Brain microvascular endothelial cell (primary cell): ENCODE results near the gene CHD9.
"Not testable (repeated sequence)": the region's sequence is repeated elsewhere in the genome, so short reads cannot be mapped to it uniquely, and the experiment has no call there.

Source experiments
- DNase-seq: peaks from one replicate; pipeline ENCODE4 v3.0.0-alpha.2; 2020
- H3K27ac ChIP-seq: fragments of 250-450 bp; sonication (Bioruptor Pico); 2 replicates; pipeline ENCODE4 v1.5.1; 2020; ENCODE audit warnings: mild to moderate bottlenecking, moderate library complexity
- H3K27me3 ChIP-seq: fragments of 250-450 bp; sonication (Bioruptor Pico); replicated peaks from 2 replicates; pipeline ENCODE4 v1.5.1; 2020; ENCODE audit warnings: mild to moderate bottlenecking
- H3K36me3 ChIP-seq: fragments of 250-450 bp; sonication (Bioruptor Pico); replicated peaks from 2 replicates; pipeline ENCODE4 v1.5.1; 2020; ENCODE audit warnings: mild to moderate bottlenecking
- H3K4me3 ChIP-seq: 2 replicates; pipeline ENCODE4 v1.5.1; 2011; ENCODE audit warnings: low read depth, mild to moderate bottlenecking, control low read depth, low read length, moderate library complexity
- CTCF ChIP-seq: IDR thresholded peaks from 2 replicates; pipeline ENCODE4 v1.5.1; 2011; ENCODE audit warnings: low read depth, mild to moderate bottlenecking, moderate library complexity, low read length, control low read depth, inconsistent platforms; ENCODE audit errors: missing control alignments
- in situ Hi-C: cut with HindIII; loops from 2 replicates; pipeline ENCODE4 v1.10.0; 2017; ENCODE audit warnings: low sequenced_read_pairs, low pct_ligation_motif_present

CHD9 gene

DNA sequence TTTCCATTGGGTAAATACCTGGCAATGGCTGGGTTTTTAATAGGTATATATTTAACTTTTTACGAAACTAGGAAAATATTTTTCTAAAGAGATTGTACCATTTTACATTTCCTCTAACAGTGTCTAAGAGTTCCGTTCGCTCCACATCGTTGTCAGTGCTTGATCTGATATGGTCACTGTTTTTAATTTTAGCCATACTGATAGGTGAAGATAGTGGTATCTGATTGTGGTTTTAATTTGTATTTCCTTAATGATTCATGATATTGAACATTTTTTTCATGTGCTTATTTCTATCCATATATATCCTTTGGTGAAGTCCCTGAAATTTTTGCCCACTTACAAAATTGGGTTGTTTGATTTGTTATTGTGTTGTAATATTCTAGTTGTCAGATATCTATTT, 117.7 kb downstream of the CHD9 start:
- TF ChIP-seq CTCF = no peak
- in situ Hi-C loops = no loop called here
- Histone ChIP-seq H3K4me3 (no peak overlapping the region), H3K27me3 (no peaks in the 10 kb centered on the region), H3K27ac (no peak overlapping the region), H3K36me3 (peaks cover 4% of the 10 kb centered on the region)
- no peak for DNase-seq

DNA sequence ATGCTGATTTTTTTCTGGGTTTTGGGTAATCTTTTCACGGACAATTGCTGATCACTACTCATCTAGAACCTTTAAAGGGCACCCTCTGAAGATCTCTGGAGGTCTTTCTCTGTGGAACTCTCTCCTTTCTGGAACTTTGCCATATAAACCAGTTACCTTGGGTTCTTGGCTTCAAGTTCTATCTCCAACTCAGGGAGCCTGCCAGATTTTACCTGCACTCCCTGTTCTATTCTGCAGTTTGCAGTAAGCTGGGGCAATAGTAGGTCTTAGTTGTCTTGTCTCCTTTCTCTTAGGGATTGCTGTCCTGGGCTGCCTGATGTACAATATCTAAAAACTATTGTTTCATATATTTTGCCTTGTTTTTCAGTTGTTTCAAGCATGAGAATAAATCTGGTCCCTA, 120.3 kb downstream of the CHD9 start:
- H3K4me3 ChIP-seq = no peak overlapping the region
- in situ Hi-C loops = no loop called here
- peaks cover 8% of the 10 kb centered on the region for H3K36me3 ChIP-seq
- no peak for DNase-seq
- H3K27me3 ChIP-seq = no peaks in the 10 kb centered on the region
- no peak for TF ChIP-seq CTCF
- no peak overlapping the region for H3K27ac ChIP-seq

GRCh38 chr16:53176434-53176833, 121.6 kb downstream of the CHD9 start:
- Histone ChIP-seq H3K27ac (no peak overlapping the region), H3K27me3 (no peaks in the 10 kb centered on the region), H3K36me3 (peaks cover 8% of the 10 kb centered on the region), H3K4me3 (no peak overlapping the region)
- DNase-seq = no peak
- TF ChIP-seq CTCF = no peak
- in situ Hi-C loops = no loop called here

DNA sequence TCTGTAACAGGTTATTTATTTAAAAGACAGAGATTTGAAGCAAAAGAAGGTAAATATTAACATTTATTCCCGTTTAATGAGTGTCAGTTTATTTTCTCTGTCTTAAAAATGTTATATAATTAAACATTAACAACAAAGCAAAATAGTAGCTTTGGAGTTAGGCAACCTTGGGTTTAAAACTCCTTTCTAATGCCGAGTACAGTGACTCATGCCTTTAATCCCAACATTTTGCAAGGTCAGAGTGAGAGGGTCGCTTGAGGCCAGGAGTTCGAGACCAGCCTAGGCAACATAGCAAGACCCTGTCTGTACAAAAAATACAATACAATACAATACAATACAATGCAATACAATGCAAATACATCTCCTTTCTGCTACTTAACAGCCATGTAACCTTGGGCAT, 128.7 kb downstream of the CHD9 start:
- H3K27ac ChIP-seq = no peak overlapping the region
- no peak overlapping the region for H3K4me3 ChIP-seq
- H3K36me3 ChIP-seq = peaks cover 6% of the 10 kb centered on the region
- no peak for DNase-seq
- no peaks in the 10 kb centered on the region for H3K27me3 ChIP-seq
- in situ Hi-C loops = no loop called here
- no peak for TF ChIP-seq CTCF

- H3K4me3 ChIP-seq, in situ Hi-C loops, H3K27ac ChIP-seq, H3K27me3 ChIP-seq, H3K36me3 ChIP-seq, DNase-seq: not testable (repeated sequence)
Observed at GRCh38 chr16:53185741-53186140, 130.9 kb downstream of the CHD9 start.

DNA sequence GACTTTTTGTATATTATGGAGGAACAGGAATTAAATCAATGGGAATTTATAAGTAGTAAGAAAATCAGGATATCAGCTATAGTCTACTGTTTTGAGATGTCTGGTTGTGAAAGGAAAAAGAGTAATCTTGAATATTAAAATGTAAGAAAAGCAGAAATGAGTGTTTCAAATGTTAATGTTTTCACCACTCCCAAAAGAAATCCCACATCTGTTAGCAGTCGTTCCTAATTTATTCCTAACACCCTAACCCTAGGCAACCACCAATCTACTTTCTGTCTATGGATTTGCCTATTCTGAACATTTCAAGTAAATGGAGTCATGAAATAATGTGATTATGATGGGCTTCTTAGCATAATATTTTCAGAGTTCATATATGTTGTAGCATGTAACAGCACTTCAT, 133.0 kb downstream of the CHD9 start:
- TF ChIP-seq CTCF = no peak
- Histone ChIP-seq H3K4me3 (no peak overlapping the region), H3K27ac (no peak overlapping the region), H3K36me3 (peaks cover 6% of the 10 kb centered on the region), H3K27me3 (no peaks in the 10 kb centered on the region)
- DNase-seq = no peak
- in situ Hi-C loops = no loop called here
